GM23338 (cell line): ENCODE results near the gene SSTR5. TPM values are rescaled to one million over a fixed set of nuclear protein-coding genes. Genes with fewer than 3 reads are reported as not detected.

ENCODE experiments used
- ATAC-seq: fragments of 200-7000 bp; cut with Tn5 transposase; 3 replicates; pipeline ENCODE4 v1.9.1; 2020
- DNase-seq: peaks from one replicate; pipeline ENCODE4 v3.0.0-alpha.2; 2015; ENCODE audit warnings: low spot score
- H2AFZ ChIP-seq: fragments of 200-600 bp; sonication (generic); 2 replicates; pipeline ENCODE4 v1.8.0; 2016; ENCODE audit warnings: antibody characterized with exemption, mild to moderate bottlenecking, moderate library complexity
- H3F3A ChIP-seq: fragments of 200-600 bp; sonication (generic); replicated peaks from 2 replicates; pipeline ENCODE4 v1.8.0; 2017; ENCODE audit warnings: antibody characterized with exemption, mixed run types, low read depth
- H3K27ac ChIP-seq: fragments of 200-600 bp; sonication (generic); 2 replicates; pipeline ENCODE4 v1.6.1; 2016; ENCODE audit warnings: low read depth
- H3K27me3 ChIP-seq: fragments of 200-600 bp; sonication (generic); 2 replicates; pipeline ENCODE4 v1.8.0; 2016; ENCODE audit warnings: mild to moderate bottlenecking, mixed run types, moderate library complexity; ENCODE audit not compliant: insufficient read depth
- H3K36me3 ChIP-seq: fragments of 200-600 bp; sonication (generic); 2 replicates; pipeline ENCODE4 v1.8.0; 2016; ENCODE audit warnings: mild to moderate bottlenecking; ENCODE audit not compliant: insufficient read depth
- H3K4me1 ChIP-seq: fragments of 200-600 bp; sonication (generic); 2 replicates; pipeline ENCODE4 v1.8.0; 2016; ENCODE audit warnings: mild to moderate bottlenecking, moderate library complexity; ENCODE audit not compliant: insufficient read depth
- H3K4me2 ChIP-seq: fragments of 200-600 bp; sonication (generic); 2 replicates; pipeline ENCODE4 v1.7.1; 2017; ENCODE audit warnings: mixed run types
- H3K4me3 ChIP-seq: fragments of 200-600 bp; sonication (generic); 2 replicates; pipeline ENCODE4 v1.6.1; 2016; ENCODE audit warnings: mixed run types
- H3K79me2 ChIP-seq: fragments of 200-600 bp; sonication (generic); replicated peaks from 2 replicates; pipeline ENCODE4 v1.8.0; 2017; ENCODE audit warnings: mild to moderate bottlenecking; ENCODE audit not compliant: insufficient read depth
- H3K9me2 ChIP-seq: fragments of 200-600 bp; sonication (generic); 2 replicates; pipeline ENCODE4 v1.8.0; 2017; ENCODE audit not compliant: insufficient read depth
- H4K20me1 ChIP-seq: fragments of 200-600 bp; sonication (generic); replicated peaks from 2 replicates; pipeline ENCODE4 v1.8.0; 2017; ENCODE audit warnings: mild to moderate bottlenecking; ENCODE audit not compliant: insufficient read depth
- H3K27ac Mint-ChIP-seq: 2 replicates; pipeline ENCODE4 v1.8.0; 2020; ENCODE audit warnings: inconsistent platforms, mild to moderate bottlenecking, moderate library complexity, mixed read lengths
- H3K27me3 Mint-ChIP-seq: 3 replicates; pipeline ENCODE4 v1.8.0; 2022; ENCODE audit warnings: low read depth, mild to moderate bottlenecking, moderate library complexity, mixed read lengths, inconsistent platforms; ENCODE audit not compliant: insufficient read depth, poor library complexity
- H3K36me3 Mint-ChIP-seq: 3 replicates; pipeline ENCODE4 v1.8.0; 2021; ENCODE audit warnings: low read depth, mild to moderate bottlenecking, inconsistent platforms, moderate library complexity, mixed read lengths
- H3K4me1 Mint-ChIP-seq: 3 replicates; pipeline ENCODE4 v1.8.0; 2020; ENCODE audit warnings: mild to moderate bottlenecking, inconsistent platforms, mixed read lengths
- H3K4me3 Mint-ChIP-seq: 3 replicates; pipeline ENCODE4 v1.8.0; 2021; ENCODE audit warnings: moderate library complexity, mild to moderate bottlenecking, inconsistent platforms, mixed read lengths
- H3K9me3 Mint-ChIP-seq: 3 replicates; pipeline ENCODE4 v1.8.0; 2020; ENCODE audit warnings: moderate library complexity, mild to moderate bottlenecking, inconsistent platforms, mixed read lengths
- EZH2 ChIP-seq: fragments of 200-600 bp; sonication (generic); IDR thresholded peaks from one replicate; pipeline ENCODE4 v1.8.0; 2017; ENCODE audit warnings: antibody characterized with exemption, mild to moderate bottlenecking, low read depth; ENCODE audit not compliant: unreplicated experiment
- JUNB ChIP-seq: IDR thresholded peaks from one replicate; pipeline ENCODE4 v1.6.1; 2016; ENCODE audit warnings: antibody characterized with exemption; ENCODE audit not compliant: unreplicated experiment
- NANOG ChIP-seq: IDR thresholded peaks from 2 replicates; pipeline ENCODE4 v1.6.1; 2016; ENCODE audit warnings: antibody characterized with exemption, borderline replicate concordance
- polyA plus RNA-seq: library from polyadenylated mRNA; unstranded; fragments of >200 nt; fragmentation: Nextera tagmentation; extraction: Ambion mirVana; gene quantifications from 2 replicates; pipeline ENCODE4 v1.2.1, GENCODE V29; 2016
- total RNA-seq: library from RNA; depleted of rRNA; stranded (reverse); fragments of >200 nt; shearing (Covaris generic); gene quantifications from 2 replicates; pipeline ENCODE4 v1.2.3, GENCODE V29; 2014
- TF ChIP-seq, protein P1 (sequence below): fragments of 250-450 bp; sonication (Bioruptor Pico); IDR thresholded peaks from 2 replicates; pipeline ENCODE4 v1.5.0; 2020; ENCODE audit warnings: mild to moderate bottlenecking, moderate library complexity
- TF ChIP-seq, protein P2 (sequence below): IDR thresholded peaks from one replicate; pipeline ENCODE4 v1.6.1; 2018; ENCODE audit warnings: antibody characterized with exemption; ENCODE audit not compliant: unreplicated experiment

The SSTR5 gene
- total and polyA plus RNA-seq, 2 experiments from 2014 or later, result 0.60 to 1.0 TPM

DNA sequence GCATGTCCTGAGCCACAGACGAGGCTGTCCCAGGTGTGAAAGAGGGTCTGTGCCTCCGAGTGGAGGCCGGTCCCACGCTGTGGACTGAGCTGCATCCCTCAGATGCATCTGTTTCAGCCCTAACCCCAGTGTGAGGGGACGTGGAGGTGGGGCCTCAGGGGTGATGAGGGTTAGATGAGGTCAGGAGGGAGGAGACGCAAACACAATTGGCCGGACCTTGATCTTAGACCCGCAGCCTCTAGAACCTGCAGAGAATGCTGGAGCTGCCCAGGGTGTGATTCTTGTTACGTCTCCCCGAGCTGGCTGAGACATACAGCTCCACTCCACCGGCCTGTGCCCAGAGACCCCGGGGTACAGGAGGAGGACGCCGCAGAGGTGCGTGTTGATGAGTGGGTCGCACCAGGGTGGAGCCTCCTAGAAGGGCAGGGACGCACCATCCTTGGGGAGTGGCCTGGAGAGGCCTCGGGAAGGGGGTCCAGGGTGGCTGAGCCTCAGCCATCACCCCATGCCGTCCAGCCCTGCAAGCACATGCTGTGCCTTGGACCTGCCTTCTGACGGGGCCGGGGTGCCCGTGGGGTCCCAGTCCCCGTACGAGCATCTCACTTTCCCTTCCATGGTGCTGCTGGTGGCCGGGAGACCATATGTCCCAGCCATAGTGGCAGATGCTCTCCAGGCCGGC, 40.1 kb downstream of the SSTR5 start (continued):
- TF ChIP-seq, protein P1, sequence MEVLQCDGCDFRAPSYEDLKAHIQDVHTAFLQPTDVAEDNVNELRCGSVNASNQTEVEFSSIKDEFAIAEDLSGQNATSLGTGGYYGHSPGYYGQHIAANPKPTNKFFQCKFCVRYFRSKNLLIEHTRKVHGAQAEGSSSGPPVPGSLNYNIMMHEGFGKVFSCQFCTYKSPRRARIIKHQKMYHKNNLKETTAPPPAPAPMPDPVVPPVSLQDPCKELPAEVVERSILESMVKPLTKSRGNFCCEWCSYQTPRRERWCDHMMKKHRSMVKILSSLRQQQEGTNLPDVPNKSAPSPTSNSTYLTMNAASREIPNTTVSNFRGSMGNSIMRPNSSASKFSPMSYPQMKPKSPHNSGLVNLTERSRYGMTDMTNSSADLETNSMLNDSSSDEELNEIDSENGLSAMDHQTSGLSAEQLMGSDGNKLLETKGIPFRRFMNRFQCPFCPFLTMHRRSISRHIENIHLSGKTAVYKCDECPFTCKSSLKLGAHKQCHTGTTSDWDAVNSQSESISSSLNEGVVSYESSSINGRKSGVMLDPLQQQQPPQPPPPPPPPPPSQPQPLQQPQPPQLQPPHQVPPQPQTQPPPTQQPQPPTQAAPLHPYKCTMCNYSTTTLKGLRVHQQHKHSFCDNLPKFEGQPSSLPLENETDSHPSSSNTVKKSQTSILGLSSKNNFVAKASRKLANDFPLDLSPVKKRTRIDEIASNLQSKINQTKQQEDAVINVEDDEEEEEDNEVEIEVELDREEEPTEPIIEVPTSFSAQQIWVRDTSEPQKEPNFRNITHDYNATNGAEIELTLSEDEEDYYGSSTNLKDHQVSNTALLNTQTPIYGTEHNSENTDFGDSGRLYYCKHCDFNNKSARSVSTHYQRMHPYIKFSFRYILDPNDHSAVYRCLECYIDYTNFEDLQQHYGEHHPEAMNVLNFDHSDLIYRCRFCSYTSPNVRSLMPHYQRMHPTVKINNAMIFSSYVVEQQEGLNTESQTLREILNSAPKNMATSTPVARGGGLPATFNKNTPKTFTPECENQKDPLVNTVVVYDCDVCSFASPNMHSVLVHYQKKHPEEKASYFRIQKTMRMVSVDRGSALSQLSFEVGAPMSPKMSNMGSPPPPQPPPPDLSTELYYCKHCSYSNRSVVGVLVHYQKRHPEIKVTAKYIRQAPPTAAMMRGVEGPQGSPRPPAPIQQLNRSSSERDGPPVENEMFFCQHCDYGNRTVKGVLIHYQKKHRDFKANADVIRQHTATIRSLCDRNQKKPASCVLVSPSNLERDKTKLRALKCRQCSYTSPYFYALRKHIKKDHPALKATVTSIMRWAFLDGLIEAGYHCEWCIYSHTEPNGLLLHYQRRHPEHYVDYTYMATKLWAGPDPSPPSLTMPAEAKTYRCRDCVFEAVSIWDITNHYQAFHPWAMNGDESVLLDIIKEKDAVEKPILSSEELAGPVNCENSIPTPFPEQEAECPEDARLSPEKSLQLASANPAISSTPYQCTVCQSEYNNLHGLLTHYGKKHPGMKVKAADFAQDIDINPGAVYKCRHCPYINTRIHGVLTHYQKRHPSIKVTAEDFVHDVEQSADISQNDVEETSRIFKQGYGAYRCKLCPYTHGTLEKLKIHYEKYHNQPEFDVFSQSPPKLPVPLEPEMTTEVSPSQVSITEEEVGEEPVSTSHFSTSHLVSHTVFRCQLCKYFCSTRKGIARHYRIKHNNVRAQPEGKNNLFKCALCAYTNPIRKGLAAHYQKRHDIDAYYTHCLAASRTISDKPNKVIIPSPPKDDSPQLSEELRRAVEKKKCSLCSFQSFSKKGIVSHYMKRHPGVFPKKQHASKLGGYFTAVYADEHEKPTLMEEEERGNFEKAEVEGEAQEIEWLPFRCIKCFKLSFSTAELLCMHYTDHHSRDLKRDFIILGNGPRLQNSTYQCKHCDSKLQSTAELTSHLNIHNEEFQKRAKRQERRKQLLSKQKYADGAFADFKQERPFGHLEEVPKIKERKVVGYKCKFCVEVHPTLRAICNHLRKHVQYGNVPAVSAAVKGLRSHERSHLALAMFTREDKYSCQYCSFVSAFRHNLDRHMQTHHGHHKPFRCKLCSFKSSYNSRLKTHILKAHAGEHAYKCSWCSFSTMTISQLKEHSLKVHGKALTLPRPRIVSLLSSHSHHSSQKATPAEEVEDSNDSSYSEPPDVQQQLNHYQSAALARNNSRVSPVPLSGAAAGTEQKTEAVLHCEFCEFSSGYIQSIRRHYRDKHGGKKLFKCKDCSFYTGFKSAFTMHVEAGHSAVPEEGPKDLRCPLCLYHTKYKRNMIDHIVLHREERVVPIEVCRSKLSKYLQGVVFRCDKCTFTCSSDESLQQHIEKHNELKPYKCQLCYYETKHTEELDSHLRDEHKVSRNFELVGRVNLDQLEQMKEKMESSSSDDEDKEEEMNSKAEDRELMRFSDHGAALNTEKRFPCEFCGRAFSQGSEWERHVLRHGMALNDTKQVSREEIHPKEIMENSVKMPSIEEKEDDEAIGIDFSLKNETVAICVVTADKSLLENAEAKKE, result no peak
- TF ChIP-seq EZH2, result no peak
- TF ChIP-seq JUNB, result no peak

DNA sequence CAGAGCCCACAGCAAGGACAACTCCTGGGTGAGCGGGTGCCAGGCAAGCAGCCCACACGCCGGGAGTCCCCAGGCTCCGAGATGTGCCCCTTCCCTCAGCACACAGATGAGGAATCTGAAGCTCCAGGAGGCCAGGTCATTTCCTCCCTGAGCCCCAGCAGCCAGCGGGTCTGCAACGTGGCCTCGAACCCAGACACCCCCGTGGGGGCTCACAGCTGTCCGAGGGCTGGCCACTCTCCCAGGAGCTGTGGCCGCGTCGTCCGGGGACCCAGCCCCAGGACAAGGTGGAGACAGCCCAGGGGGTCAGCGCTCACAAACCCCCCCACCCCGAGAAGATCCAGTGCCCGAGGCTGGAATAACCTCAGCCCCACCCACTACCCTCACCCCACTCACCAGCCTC, 40.9 kb downstream of the SSTR5 start:
- H3K27ac Mint-ChIP-seq, result no peak overlapping the region
- H3F3A ChIP-seq, result no peaks in the 10 kb centered on the region
- H2AFZ ChIP-seq, result no peak overlapping the region
- H3K9me2 ChIP-seq, result no peaks in the 10 kb centered on the region
- no peaks in the 10 kb centered on the region for H3K27me3 ChIP-seq
- H3K36me3 Mint-ChIP-seq, result no peaks in the 10 kb centered on the region
- no peaks in the 10 kb centered on the region for H3K4me1 Mint-ChIP-seq
- no peaks in the 10 kb centered on the region for H3K36me3 ChIP-seq
- peaks cover 5% of the 10 kb centered on the region for H3K27me3 Mint-ChIP-seq
- H3K27ac ChIP-seq, result no peak overlapping the region
- no peaks in the 10 kb centered on the region for H3K4me1 ChIP-seq
- no peak overlapping the region for H3K4me2 ChIP-seq
- H4K20me1 ChIP-seq, result no peaks in the 10 kb centered on the region
- no peaks in the 10 kb centered on the region for H3K9me3 Mint-ChIP-seq
- no peaks in the 10 kb centered on the region for H3K79me2 ChIP-seq
- DNase-seq (no peak), ATAC-seq (no peak)
- no peak overlapping the region for H3K4me3 Mint-ChIP-seq
- H3K4me3 ChIP-seq, result no peak overlapping the region
- TF ChIP-seq, protein P1, result no peak
- TF ChIP-seq, protein P2, sequence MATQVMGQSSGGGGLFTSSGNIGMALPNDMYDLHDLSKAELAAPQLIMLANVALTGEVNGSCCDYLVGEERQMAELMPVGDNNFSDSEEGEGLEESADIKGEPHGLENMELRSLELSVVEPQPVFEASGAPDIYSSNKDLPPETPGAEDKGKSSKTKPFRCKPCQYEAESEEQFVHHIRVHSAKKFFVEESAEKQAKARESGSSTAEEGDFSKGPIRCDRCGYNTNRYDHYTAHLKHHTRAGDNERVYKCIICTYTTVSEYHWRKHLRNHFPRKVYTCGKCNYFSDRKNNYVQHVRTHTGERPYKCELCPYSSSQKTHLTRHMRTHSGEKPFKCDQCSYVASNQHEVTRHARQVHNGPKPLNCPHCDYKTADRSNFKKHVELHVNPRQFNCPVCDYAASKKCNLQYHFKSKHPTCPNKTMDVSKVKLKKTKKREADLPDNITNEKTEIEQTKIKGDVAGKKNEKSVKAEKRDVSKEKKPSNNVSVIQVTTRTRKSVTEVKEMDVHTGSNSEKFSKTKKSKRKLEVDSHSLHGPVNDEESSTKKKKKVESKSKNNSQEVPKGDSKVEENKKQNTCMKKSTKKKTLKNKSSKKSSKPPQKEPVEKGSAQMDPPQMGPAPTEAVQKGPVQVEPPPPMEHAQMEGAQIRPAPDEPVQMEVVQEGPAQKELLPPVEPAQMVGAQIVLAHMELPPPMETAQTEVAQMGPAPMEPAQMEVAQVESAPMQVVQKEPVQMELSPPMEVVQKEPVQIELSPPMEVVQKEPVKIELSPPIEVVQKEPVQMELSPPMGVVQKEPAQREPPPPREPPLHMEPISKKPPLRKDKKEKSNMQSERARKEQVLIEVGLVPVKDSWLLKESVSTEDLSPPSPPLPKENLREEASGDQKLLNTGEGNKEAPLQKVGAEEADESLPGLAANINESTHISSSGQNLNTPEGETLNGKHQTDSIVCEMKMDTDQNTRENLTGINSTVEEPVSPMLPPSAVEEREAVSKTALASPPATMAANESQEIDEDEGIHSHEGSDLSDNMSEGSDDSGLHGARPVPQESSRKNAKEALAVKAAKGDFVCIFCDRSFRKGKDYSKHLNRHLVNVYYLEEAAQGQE, result no peak
- no peak for TF ChIP-seq NANOG
